ENCODE data around the gene TMEM263.
"Not testable (repeated sequence)": the region's sequence is repeated elsewhere in the genome, so short reads cannot be mapped to it uniquely, and the experiment has no call there.

The TMEM263 gene

GRCh38 chr12:106955377-106956047 lies at the start of gene TMEM263:
TSS of gene TMEM263 (plus strand) at chr12:106955907. CDS start at chr12:106967117, 11,210 bp downstream.
- H3K27me3 Mint-ChIP-seq: peaks cover 57% of the 10 kb centered on the region
- intact Hi-C loops (cut with micrococcal nuclease): loop anchor here (10.0 kb wide), 1 partner anchor 139 kb away; the partner anchor contains the start of gene CRY1
- peak within 1 kb of the TSS; percentile 94 for H3K4me3 Mint-ChIP-seq
- peaks cover 5% of the 10 kb centered on the region for H3K4me1 Mint-ChIP-seq (ENCODE audit: low read depth)
- H3K36me3 Mint-ChIP-seq (ENCODE audit: low read depth): peaks cover 16% of the 10 kb centered on the region
- H3K9me3 Mint-ChIP-seq: no peaks in the 10 kb centered on the region
- peak within 1 kb of the TSS; percentile 76 for H3K27ac Mint-ChIP-seq

GRCh38 chr12:106906715-106907114 lies 49.0 kb upstream of the TMEM263 start:
- Mint-ChIP-seq H3K36me3 (ENCODE audit: low read depth) (no peaks in the 10 kb centered on the region), H3K27ac (no peak overlapping the region), H3K4me1 (ENCODE audit: low read depth) (peaks cover 13% of the 10 kb centered on the region), H3K4me3 (no peak overlapping the region), H3K27me3 (peaks cover 93% of the 10 kb centered on the region), H3K9me3 (no peaks in the 10 kb centered on the region)
- intact Hi-C loops (cut with micrococcal nuclease): no loop called here

GRCh38 chr12:106907411-106907810 lies 48.3 kb upstream of the TMEM263 start:
- Mint-ChIP-seq H3K4me1 (ENCODE audit: low read depth) (peaks cover 15% of the 10 kb centered on the region), H3K36me3 (ENCODE audit: low read depth) (no peaks in the 10 kb centered on the region), H3K4me3 (no peak overlapping the region), H3K9me3 (no peaks in the 10 kb centered on the region), H3K27ac (no peak overlapping the region), H3K27me3 (peaks cover 93% of the 10 kb centered on the region)
- intact Hi-C loops (cut with micrococcal nuclease): no loop called here

- Mint-ChIP-seq H3K4me1 (ENCODE audit: low read depth) (peaks cover 15% of the 10 kb centered on the region), H3K27ac (no peak overlapping the region), H3K36me3 (ENCODE audit: low read depth) (no peaks in the 10 kb centered on the region), H3K27me3 (peaks cover 93% of the 10 kb centered on the region), H3K4me3 (no peak overlapping the region), H3K9me3 (no peaks in the 10 kb centered on the region)
- intact Hi-C loops (cut with micrococcal nuclease): no loop called here
These were observed 47.9 kb upstream of the TMEM263 start for GRCh38 chr12:106907846-106908245.

DNA sequence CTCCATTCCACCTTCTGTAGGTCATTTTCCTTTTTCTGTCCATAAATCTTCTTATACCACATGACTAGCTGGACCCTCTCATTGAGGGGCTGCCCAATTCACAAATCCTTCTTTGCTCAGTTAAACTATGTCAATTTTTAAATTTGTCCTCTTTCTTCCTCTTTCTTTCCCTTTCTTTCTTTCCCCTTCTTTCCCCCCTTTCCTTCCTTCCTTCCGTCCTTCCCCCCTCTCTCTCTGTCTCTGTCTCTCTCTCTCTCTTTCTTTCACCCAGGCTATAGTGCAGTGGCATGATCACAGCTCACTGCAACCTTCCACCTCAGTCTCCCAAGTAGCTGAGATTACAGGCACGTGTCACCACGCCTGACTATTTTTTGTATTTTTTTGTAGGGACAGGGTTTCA lies 47.1 kb upstream of the TMEM263 start:
- H3K4me3 Mint-ChIP-seq: no peak overlapping the region

GRCh38 chr12:106910202-106910601 lies 45.5 kb upstream of the TMEM263 start:
- Mint-ChIP-seq H3K27me3 (peaks cover 97% of the 10 kb centered on the region), H3K27ac (no peak overlapping the region), H3K36me3 (ENCODE audit: low read depth) (no peaks in the 10 kb centered on the region), H3K9me3 (no peaks in the 10 kb centered on the region), H3K4me1 (ENCODE audit: low read depth) (peaks cover 10% of the 10 kb centered on the region), H3K4me3 (no peak overlapping the region)
- intact Hi-C loops (cut with micrococcal nuclease): no loop called here

More for the DNA sequence above, 47.1 kb upstream of the TMEM263 start:
- Mint-ChIP-seq H3K9me3 (no peaks in the 10 kb centered on the region), H3K27me3 (peaks cover 93% of the 10 kb centered on the region), H3K4me1 (ENCODE audit: low read depth) (peaks cover 10% of the 10 kb centered on the region), H3K27ac (no peak overlapping the region), H3K36me3 (ENCODE audit: low read depth) (no peaks in the 10 kb centered on the region)
- intact Hi-C loops (cut with micrococcal nuclease): no loop called here

DNA sequence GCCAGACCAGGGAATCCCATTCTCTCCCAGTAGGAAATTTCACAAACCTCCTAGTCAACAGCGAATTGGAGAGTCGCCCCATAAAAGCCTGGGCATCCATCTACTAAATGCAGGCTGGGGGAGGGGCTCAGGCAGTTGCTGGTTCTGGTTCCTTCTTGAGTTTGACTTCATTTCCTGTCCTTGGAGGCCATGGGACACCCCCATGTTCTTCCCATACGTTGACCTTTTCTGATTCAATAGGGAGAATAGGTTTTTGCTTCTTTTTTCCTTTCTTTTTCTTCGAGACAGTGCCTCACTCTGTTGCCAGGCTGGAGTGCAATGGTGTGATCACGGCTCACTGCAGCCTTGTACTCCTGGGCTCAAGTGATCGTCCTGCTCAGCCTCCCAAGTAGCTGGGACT lies 44.1 kb upstream of the TMEM263 start:
- Mint-ChIP-seq H3K36me3 (ENCODE audit: low read depth) (no peaks in the 10 kb centered on the region), H3K27me3 (peaks cover 98% of the 10 kb centered on the region), H3K9me3 (no peaks in the 10 kb centered on the region), H3K4me1 (ENCODE audit: low read depth) (peaks cover 10% of the 10 kb centered on the region), H3K4me3 (no peak overlapping the region), H3K27ac (no peak overlapping the region)
- intact Hi-C loops (cut with micrococcal nuclease): no loop called here

GRCh38 chr12:106913456-106913855 lies 42.3 kb upstream of the TMEM263 start:
- Mint-ChIP-seq H3K9me3 (no peaks in the 10 kb centered on the region), H3K4me3 (no peak overlapping the region), H3K27me3 (peaks cover 96% of the 10 kb centered on the region), H3K27ac (no peak overlapping the region), H3K36me3 (ENCODE audit: low read depth) (no peaks in the 10 kb centered on the region), H3K4me1 (ENCODE audit: low read depth) (peaks cover 10% of the 10 kb centered on the region)
- intact Hi-C loops (cut with micrococcal nuclease): no loop called here

- peaks cover 93% of the 10 kb centered on the region for H3K27me3 Mint-ChIP-seq
- no peaks in the 10 kb centered on the region for H3K36me3 Mint-ChIP-seq (ENCODE audit: low read depth)
- no peak overlapping the region for H3K4me3 Mint-ChIP-seq
- H3K4me1 Mint-ChIP-seq (ENCODE audit: low read depth): peaks cover 10% of the 10 kb centered on the region
- no peaks in the 10 kb centered on the region for H3K9me3 Mint-ChIP-seq
- H3K27ac Mint-ChIP-seq: no peak overlapping the region
- intact Hi-C loops (cut with micrococcal nuclease): no loop called here
These were observed 40.7 kb upstream of the TMEM263 start for GRCh38 chr12:106914796-106915634.

DNA sequence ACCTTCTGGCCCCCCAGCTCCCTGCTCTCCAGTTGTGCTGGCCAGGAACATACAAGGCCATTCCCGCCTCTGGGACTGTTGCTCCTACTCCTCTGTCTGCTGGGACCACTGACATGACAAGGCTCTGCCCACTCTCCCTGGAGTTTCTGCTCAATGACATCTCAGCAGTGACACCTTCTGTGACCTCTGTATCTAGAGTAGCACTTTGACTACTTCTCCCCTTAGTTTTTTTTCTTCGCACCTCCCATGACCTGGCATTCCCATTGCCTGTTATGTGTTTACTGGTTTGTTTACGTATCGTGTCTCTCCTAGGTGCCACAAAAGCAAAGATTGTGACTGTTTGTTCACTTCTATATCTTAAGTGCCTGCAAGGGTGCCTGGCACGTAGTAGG lies 40.1 kb upstream of the TMEM263 start:
- Mint-ChIP-seq H3K36me3 (ENCODE audit: low read depth) (no peaks in the 10 kb centered on the region), H3K4me1 (ENCODE audit: low read depth) (peaks cover 5% of the 10 kb centered on the region), H3K27ac (no peak overlapping the region), H3K4me3 (no peak overlapping the region), H3K27me3 (peaks cover 90% of the 10 kb centered on the region), H3K9me3 (no peaks in the 10 kb centered on the region)
- intact Hi-C loops (cut with micrococcal nuclease): no loop called here

DNA sequence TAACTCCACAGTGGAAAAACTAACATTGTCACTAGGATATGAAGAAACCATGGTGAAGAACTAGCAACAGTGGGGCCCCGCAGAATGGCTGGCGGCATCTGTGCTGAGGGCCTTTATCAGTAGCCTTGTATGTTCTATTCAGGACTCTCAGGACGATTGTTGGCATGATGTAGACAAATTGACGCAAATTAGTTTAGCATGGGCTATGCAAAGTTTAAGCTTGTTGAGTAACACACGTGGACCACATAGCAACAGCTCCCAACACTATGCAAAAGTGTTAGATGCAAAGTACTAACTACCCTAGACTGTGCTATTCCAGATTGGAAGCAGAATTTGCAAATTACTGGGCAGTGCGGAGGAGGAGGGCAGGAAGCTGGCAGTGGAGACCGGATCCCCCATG lies 38.2 kb upstream of the TMEM263 start:
- Mint-ChIP-seq H3K9me3 (no peaks in the 10 kb centered on the region), H3K4me3 (no peak overlapping the region), H3K27me3 (peaks cover 90% of the 10 kb centered on the region), H3K27ac (no peak overlapping the region), H3K4me1 (ENCODE audit: low read depth) (no peaks in the 10 kb centered on the region), H3K36me3 (ENCODE audit: low read depth) (no peaks in the 10 kb centered on the region)
- intact Hi-C loops (cut with micrococcal nuclease): no loop called here

DNA sequence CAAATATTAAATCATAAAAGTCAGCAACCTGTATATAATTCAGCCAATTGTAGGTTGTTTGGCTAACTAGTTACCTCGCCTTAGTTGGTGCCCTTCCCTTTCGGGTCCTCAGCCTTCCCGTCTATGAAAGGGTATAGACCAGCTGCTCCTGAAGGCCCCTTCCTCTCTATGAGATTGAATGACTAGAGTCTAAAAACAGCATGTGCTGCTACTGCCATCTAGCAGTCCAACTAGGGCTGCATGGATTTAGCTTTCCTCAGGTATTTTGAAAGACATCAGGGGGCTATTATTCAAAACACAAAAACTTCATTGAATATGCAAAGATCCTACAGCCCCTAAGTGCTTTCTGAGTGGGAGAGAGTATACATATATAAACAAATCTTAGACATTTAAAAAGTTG lies 37.0 kb upstream of the TMEM263 start:
- Mint-ChIP-seq H3K27me3 (peaks cover 90% of the 10 kb centered on the region), H3K4me3 (no peak overlapping the region)

GRCh38 chr12:106919910-106920544 lies 35.7 kb upstream of the TMEM263 start:
- H3K4me3 Mint-ChIP-seq: no peak overlapping the region
- no peak overlapping the region for H3K27ac Mint-ChIP-seq
- H3K4me1 Mint-ChIP-seq (ENCODE audit: low read depth): no peaks in the 10 kb centered on the region
- H3K9me3 Mint-ChIP-seq: peaks cover 14% of the 10 kb centered on the region
- H3K27me3 Mint-ChIP-seq: peaks cover 90% of the 10 kb centered on the region
- intact Hi-C loops (cut with micrococcal nuclease): no loop called here
- H3K36me3 Mint-ChIP-seq (ENCODE audit: low read depth): no peaks in the 10 kb centered on the region

More for the DNA sequence above, 37.0 kb upstream of the TMEM263 start:
- Mint-ChIP-seq H3K27ac (no peak overlapping the region), H3K4me1 (ENCODE audit: low read depth) (no peaks in the 10 kb centered on the region), H3K9me3 (peaks cover 7% of the 10 kb centered on the region), H3K36me3 (ENCODE audit: low read depth) (no peaks in the 10 kb centered on the region)
- intact Hi-C loops (cut with micrococcal nuclease): no loop called here

DNA sequence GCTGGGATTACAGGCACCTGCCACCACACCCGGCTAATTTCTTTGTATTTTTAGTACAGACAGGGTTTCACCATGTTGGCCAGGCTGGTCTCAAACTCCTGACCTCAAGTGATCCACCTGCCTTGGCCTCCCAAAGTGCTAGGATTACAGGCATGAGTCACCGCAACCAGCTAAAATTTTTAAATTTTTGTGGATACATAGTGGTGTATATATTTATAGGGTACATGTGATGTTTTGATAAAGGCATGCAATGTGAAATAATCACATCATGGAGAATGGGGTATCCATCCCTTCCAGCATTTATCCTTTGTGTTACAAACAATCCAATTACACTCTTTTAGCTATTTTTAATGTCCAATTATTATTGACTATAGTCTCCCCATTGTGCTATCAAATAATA lies 33.7 kb upstream of the TMEM263 start:
- H3K36me3 Mint-ChIP-seq (ENCODE audit: low read depth); intact Hi-C loops (cut with micrococcal nuclease); H3K4me1 Mint-ChIP-seq (ENCODE audit: low read depth); H3K4me3 Mint-ChIP-seq; H3K27ac Mint-ChIP-seq: not testable (repeated sequence)
- Mint-ChIP-seq H3K27me3 (peaks cover 89% of the 10 kb centered on the region), H3K9me3 (peaks cover 14% of the 10 kb centered on the region)

Data from dendritic cell treated with granulocyte-macrophage colony-stimulating factor and Interleukin-4, amounts not matched to agents 40 ng/mL and 50 ng/mL, for 4 days (primary cell).